GM18507 (cell line): Measurements from ENCODE around the gene ZNF79.

ENCODE experiments used
- DNase-seq: peaks from one replicate; pipeline ENCODE4 v3.0.0; 2011; ENCODE audit warnings: low read depth; ENCODE audit not compliant: insufficient read length; ENCODE audit errors: extremely low spot score
- FAIRE-seq: peaks from 2 replicates; lab custom pipeline; 2011; peaks lifted over from hg19 to GRCh38; lab: Jason Lieb, UNC

The ZNF79 gene

GRCh38 chr9:127488946-127489345, 64.8 kb downstream of the ZNF79 start:
- FAIRE-seq: no peak

GRCh38 chr9:127489471-127490115, 65.4 kb downstream of the ZNF79 start:
- DNase-seq (no peak), FAIRE-seq (no peak)

More at GRCh38 chr9:127488946-127489345, 64.8 kb downstream of the ZNF79 start:
- no peak for DNase-seq

GRCh38 chr9:127490535-127491230, 66.5 kb downstream of the ZNF79 start:
- DNase-seq (no peak), FAIRE-seq (no peak)

GRCh38 chr9:127491516-127491915, 67.3 kb downstream of the ZNF79 start:
- no peak for FAIRE-seq
- no peak for DNase-seq

- no peak for FAIRE-seq
- DNase-seq: no peak
These were observed 68.4 kb downstream of the ZNF79 start for GRCh38 chr9:127492616-127493015.

GRCh38 chr9:127493592-127494303, 69.6 kb downstream of the ZNF79 start:
- DNase-seq (no peak), FAIRE-seq (no peak)

- no peak for DNase-seq
- no peak for FAIRE-seq
These were observed 70.1 kb downstream of the ZNF79 start for GRCh38 chr9:127494304-127494702.
